NCI-H510A treated with DMSO at 0.1 percent for 48 hours (cell line): ENCODE results near the gene MRPS15.
"Not testable (repeated sequence)": the region's sequence is repeated elsewhere in the genome, so short reads cannot be mapped to it uniquely, and the experiment has no call there.

Experiments used
- DNase-seq: peaks from one replicate; lab custom pipeline; 2025; lab: John Stamatoyannopoulos, UW

MRPS15 gene

DNA sequence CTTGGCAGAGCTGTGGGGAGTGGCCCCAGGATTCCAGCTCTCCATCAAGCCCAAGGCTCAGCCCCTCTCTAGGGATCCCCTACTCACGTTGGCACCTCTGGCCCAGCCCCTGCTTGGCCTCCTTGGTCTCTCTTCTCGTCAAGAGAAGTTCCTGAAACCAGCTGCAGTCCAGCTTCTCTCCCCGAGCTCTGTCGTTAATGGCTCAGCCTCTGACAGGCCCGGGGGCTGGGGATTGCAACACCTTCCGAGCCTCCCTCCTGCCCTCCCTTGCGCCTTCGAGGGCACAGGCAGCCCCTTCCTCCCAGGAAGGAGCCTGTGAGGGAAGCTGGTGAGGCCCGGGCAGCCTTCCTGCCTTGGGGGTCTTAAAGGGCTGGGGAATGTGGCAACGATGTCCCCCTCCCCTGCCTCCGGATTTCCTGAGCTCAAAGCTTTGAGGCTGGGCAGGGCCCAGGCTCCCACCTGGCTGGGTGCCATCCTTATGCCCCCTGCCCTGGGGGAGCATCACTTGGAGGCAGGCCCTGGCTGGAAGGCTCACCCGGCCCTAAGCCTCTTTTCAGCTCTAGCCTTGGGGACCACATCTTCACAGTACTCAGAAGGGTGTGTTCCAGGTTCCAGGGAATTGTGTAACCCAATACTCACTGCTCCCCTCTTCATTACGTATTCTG lies 18.7 kb upstream of the MRPS15 start, which contains the start of gene CSF3R:
CSF3R (minus strand) TSS at position 190 of the 665 bp plus-strand sequence. CDS start 3,417 bp downstream, outside the sequence.
- no peak for DNase-seq

DNA sequence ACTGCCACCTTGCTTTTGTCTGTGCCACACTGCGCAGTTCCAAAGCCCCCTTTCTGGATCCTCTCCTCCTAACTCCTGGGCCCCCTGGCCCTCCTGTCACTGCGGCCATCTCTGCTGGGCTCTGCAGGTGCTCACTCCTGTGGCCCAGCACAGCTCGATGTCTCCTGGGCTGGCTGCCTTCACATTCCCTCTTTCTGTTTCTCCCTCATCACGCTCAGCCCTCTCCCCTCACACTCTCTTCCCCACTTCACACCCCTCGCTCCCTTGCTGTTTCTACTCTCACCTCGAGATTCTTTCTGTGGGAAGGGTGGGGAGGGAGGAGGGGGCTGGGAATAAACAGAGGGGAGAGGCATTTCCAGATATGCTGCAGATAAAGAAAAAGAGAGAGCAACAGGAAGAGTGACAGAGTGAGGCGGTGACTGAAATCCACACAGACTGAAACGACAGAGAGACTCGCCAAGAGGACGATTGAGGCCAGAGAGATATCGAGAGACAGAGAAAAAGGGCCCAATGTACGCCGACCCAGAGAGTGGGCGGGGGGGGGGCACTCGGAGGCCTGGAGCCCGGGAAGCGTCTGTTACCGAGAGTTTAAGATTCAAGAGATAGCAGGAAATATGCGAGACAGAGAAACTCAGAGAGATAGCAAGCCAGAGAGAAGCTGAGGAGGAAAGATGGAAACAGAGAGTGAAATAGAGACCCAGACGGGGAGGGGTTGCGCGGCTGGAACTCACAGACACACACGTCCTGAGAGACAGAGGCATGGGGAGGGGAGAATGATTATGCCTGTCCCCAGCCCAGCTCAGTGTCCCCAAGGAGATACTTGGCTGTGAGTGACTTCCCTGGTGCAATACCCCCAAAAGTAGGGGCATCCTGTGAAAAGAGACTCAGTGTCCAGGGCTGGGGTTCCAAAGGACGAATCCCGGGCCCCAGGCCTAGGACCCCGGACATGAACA lies 17.9 kb upstream of the MRPS15 start:
- no peak for DNase-seq

DNA sequence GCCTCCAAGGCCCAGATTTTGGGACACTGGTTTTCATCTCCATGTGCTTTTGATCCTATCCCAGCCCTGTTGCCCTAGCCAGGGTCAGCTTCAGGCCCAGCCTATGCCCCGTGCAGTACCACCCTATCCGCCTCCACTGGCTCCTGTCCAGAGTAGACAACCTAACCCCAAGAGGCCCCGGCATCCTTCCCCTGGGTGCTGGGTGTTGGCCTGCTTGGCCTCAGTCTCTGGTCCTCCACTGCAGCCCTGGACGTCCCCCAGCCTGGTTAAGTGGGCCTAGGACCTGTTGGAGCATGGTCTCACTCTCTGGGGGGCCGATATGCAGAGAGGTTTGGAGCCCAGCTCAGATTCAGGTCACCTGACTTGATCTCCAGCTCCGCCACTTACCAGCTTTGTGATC lies 16.9 kb upstream of the MRPS15 start:
- no peak for DNase-seq

DNA sequence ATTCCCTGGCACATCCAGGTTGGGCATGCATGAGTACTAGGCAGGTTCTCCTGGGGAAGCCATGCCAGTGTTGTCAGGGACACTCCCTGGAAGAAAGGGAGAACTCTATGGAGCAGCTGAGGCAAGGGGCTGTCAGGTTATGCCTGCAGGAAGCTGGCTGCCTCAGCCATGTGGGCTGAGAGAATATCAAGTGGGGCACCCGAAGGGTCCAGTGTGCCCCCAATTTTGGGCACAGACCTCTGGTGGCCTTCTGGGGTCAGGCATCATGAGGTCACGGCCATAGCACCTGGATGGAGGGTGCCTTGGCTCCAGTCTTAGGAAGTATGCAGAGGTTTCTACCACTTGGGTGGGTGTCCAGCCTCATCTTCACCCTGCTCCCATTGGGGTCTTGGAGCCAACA lies 16.0 kb upstream of the MRPS15 start:
- no peak for DNase-seq

DNA sequence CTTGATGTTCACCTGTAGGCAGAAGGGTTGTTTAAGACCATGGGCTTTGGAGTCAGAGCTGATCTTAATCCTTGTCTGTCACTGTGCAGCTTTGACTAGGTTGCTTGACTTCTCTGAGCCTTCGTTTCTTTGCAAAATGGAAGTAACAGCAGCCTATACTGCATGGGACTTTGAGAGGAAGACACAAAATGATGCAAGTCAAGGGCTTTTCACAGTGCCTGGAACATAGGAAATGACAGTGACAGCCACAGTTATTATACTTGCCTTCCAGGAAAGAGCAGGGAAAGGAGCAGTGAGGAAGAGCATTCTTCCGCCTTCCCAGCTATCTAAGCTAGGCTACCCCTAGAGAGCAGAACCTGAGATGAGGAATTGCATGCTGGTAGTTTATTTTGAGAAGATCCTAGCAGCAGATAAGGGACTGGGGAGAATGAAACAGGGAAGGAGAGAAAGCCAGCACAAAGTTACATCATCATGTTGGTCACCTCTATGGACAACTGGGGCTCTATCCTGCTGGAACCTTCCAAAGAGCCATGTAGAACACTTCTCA lies 15.4 kb upstream of the MRPS15 start:
- DNase-seq = no peak

DNA sequence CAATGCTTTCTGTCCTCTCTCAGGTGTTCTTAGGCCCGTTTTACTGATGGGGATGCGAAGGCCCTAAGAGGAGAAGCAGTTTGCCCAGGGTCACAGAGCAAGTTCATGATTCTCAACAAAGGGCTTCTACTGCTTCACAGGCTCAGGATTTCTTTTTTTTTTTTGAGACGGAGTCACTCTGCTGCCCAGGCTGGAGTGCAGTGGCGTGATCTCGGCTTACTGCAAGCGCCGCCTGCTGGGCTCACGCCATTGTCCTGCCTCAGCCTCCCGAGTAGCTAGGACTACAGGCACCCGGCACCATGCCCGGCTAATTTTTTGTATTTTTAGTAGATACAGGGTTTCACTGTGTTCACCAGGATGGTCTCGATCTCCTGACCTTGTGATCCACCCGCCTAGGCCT lies 13.4 kb upstream of the MRPS15 start:
- not testable (repeated sequence) for DNase-seq

DNA sequence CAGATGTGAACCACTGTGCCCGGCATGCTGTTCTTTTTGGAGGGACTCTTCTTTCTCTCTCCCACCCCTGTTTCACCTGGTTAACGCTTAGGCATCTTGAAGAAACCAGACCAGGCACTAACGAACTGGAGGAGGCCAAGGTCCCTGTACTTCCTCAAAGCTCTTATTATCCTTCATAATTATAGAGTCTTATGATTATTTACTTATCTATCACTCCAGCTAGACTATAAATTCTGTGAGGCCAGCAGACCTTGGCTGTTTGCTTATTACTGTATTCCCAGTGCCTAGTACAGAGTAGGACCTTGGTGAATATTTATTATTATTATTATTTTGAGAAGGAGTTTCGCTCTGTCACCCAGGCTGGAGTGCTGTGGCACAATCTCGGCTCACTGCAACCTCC lies 12.8 kb upstream of the MRPS15 start:
- no peak for DNase-seq

DNA sequence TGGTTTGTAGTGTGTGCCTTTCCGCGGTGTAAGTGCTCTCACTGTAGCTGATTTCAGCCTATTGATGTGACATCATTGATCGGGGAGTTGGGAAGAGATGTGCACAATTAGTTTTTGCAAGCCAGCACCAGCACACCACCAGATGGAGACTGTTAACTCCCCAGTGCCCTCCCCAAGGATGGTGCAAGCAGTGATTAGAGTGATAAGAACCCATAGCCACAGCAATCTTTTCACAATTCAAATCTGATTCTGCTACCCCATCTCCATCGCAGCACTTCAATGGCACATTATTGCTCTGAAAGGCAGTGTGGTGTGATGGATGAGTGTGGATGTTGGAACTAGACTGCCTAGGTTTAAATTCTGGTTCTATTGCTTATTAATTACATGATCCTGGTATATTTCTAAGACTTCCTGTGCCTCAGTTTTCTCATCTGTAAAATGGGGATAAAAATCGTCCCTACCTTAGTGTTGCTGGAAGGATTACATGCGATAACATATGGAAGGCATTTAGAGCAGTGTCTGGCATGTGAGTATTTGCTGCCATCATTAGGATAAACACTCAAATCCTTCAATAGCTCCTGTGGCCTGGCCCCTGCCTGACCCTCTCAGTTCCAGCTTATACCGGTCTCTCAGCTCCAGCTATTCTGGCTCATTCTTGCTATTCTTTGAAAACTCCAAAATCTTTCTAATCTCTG lies 11.9 kb upstream of the MRPS15 start:
- no peak for DNase-seq

DNA sequence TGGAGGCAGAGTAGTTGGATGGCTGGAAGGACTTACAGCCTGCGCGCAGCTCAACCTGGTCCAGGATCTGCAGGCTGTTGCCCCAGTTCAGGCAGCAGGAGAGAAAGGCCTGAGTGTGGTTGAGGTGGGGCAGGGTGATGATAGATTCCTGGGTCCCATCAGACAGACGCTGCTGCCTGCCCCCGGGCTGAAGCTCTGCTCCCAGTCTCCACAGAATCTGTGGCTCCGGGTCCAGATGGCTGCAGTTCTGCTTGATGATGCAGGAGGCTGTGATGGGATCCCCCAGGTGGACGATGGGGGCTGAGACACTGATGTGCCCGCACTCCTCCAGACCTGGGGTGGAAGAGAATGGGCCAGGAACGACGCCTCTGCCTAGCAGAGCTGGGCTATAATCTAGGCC lies 11.2 kb upstream of the MRPS15 start:
- DNase-seq = no peak

DNA sequence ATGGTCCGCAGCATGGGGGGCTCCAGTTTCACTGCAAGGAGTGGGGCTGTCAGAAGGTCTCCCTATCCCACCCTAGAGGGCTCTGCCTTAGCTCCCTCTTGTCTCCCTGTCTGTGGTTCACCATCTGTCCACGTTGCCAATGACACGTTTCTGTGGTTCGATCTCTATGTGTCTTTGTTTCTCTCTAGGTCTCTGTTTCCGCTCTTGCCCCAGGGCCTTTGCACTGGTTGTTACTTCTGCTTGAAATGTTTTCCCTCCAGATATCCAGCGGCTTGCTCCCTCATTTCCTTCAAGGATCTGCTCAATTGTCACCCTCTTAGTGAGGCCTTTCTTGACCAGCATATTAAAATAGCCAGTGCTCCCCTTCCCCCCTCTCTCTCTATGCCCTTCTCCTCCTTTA lies 8.5 kb upstream of the MRPS15 start:
- no peak for DNase-seq

DNA sequence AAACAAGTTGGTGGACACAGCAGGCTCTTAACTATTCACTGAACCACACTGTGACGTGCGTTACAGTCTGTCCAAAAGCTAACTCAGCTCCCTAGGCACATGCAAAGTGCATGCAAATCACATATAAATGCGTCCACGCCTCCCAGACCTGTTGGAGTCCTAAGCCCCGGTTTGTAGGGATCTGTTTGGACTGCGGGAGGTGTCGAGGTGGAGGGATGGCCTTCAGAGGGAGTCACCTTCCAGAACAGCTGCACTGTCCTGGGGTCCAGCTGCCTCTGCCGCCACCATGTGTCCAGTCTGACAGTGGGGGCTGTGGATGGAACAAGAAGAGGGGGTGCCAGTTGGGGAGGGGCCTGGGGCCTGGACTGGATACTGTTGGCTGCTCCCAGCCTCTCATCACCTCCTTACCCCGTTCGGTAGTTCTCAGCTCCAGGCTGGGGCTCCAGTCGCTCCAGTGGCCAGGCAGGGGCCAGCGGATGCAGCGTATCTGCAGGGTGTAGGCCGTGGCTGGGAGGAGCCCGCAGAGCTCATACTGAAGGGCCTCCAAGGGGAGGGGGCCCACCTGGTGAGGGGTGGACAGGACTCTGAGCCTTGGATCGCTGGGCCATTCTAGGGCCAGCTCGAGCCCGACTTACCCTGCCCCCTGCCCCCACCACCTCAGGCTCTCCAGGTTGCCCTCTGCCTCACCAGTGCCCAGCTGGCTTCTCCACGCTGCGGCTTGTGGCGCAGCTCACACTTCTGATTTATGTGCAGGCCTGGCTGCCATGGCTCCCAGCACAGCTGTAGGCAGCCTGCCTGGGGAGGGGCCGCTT lies 7.9 kb upstream of the MRPS15 start:
- no peak for DNase-seq

DNA sequence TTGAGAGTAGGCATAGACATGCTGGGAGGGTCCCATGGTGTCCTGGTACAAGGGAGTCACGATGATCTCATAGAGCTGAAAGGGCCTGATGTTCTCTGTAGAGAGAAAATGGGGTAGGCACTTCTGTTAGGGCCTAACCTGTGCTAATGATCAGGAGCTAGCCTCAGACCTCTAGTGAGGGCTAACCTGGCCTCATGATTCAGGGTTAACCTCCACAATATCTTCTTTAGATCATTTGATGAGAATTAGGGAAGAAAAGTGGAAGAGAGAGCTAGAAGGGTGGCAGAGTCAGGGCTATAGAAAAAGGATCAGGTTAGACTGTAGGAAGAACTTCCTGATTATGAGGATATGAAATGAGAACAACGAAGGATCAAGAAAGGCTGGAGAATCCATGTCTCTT lies 5.0 kb upstream of the MRPS15 start:
- DNase-seq = no peak

DNA sequence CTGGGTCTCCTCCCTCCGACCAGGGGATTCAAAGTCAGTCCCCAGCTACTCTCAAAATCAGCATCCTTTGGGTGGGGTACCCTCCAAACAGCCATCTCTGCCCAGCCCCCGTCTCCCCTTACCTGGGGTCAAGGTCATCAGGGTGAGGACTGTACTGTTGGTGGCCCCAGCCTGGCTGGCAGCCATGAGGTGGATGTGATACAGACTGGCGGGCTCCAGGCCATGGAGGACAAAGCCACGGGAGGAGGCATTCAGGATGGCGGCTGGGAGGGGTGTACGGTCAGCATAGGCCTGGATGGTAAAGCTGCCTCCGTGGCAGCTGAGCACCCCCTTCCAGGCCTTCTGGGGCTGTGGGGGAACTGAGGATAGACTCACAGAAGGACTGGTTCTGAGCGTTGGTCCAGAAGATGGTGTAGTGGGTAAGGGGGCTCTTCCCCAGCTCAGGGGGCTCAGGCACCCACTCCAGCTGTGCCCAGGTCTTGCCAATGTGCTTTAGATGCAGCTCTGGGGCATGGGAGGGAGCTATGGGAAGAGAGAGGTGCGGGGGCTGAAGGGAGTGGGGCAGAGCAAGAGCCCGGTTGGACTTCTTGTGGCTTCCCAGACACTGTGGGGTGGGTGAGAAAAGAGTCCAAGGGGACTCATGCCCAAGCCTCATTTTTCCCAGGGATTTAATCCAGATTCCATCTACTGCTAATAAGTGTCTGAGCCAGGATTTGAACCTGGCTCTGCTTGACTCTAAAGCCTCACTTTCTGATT lies 3.7 kb upstream of the MRPS15 start:
- DNase-seq = no peak

DNA sequence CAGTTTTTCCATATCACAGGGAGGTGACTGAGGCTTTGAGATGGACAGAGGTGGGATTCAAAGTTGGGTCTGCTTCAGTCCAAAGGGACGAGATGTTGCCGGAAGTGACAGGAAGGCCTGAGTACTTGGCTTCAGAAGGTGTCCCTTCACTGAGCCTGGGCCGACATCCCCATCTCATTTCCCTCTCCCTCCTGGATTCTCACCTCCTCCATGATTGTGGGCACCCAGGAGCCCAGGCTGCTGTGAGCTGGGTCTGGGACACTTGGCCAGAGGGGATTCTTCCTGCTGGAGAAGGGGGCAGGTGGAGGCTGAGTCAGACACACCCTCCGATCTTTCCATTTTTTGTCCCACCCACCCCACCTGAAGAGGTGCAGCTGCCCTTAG lies 2.8 kb upstream of the MRPS15 start:
- no peak for DNase-seq

DNA sequence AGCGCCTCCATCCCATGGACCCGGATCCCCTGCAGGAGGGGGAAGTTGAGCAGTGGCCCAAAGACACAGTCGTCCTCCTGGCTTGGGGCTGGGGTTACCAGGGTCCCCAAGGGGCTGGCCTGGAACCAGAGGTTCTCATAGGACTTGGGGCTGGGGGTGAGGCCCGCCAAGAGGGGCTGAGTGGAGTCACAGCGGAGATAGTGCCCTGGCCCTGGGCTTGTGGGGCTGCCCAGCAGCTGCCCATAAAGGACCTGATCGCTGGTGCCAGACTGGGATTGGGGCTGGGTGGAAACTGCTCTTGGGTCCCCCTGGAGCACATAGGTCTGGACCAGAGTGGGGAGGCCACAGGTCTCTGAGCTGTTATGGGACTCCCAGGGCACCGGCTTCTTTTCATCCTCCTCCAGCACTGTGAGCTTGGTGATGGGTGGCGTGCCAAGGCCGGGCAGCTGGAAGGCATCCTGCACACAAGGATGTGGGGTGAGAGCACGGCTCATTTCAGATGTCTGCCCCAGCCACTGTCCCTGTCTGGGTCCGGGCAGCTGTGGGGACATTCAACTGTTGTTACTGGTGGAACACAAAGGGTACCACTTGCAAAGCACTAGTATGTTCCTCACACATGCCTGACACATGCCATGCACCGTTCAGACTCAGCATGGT lies 2.3 kb upstream of the MRPS15 start:
- no peak for DNase-seq

DNA sequence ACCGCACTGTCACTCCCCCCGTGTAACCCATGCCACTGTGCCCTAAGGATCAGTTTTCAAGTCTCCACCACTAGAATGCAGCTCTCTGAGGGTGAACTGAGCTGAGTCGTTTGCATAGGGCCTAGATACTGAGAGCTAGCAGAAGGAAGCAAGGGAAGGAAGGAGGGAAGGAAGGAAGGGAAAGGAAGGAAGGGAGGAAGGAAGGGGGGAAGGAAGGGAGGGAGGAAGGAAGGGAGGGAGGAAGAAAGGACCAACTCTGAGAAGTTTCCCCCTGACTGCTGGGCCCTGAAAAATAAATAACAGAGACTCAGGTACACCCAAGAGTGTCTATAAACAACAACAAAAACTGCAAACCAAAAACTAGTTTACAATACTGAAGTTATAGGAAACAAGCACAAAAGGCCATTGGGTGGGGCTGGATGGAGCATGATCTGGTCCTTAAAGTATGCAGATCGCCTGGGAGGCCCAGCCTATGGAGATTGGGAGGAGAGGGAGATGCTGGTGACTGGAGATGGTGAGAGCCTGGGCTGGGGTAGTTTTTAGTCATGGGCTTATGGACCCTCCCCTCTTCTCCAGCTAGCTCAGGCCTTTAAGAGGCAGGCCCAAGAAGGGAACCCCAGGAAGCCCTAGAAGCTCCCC lies 1.7 kb upstream of the MRPS15 start:
- peak; percentile 77 for DNase-seq

DNA sequence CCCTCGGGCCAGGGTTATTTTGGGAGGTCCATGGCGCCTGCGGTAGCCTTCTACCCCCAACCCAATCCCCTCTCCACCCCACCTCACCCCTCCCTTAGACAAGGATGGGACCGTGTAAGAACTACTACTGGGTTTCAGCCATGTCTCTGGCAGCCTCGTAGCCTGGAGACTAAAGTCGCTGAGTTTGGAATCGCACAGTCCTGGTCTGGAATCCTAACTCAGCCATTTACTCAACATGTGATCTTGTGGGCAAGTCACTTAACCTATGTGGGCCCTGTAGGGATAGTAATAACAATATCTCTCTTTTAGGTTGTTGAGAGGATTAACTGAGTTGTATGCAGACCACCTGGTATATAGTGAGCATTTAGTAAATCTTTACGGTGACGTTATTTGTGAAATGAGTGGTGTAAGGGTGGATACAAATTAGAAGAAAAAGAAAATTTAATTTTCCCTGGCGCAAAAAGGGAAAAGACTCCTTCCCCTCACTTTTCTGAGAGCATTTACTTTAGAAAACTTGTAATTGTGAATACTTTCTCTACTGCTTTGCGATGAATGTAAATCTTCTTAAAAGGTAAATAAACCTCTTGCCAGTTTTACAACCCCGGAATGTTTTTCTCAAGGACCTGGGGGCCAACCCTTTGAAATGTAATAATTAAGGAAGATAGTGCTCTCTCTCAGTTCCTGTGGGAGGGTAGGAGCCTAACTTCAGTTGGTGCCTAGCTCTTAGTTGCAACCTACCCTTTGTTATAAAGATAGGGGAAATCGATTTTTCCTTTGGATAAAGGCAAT lies 615 bp upstream of the MRPS15 start:
- peak; percentile 97 for DNase-seq

DNA sequence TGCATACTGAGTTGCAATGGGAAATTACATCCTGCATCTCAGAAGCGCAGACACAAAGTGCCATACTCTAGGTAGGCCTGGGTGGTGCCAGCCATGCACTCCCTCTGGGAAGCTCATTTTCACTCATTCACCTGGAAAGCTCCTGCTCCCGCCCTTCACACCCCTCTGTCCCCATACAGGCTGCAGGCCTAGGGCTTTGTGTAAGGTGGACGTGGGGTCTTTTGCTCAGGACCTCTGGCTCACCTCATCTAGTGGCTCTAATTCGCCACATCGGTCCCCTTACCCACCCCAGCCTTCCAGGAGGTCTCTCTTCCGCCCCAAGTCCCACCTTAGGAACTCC lies 751 bp downstream of the MRPS15 start:
- peak; percentile 46 for DNase-seq

DNA sequence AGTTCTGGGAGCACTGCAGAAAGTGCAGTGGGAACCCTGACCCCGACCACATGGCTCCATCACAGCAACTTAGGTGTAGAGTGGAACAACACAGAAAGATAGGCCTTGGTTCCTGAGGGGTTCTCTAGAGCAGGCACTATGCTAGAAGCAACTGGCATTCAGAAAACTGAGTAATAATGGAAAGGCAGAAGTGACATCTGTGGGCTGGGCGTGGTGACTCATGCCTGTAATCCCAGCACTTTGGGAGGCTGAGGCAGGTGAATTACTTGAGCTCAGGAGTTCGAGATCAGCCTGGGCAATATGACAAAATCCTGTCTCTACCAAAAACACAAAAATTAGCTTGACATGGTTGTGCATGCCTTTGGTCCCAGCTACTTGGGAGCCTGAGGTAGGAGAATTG lies 5.3 kb downstream of the MRPS15 start:
- DNase-seq = no peak
